GM21786 (cell line): ENCODE data around the gene FRMD4A.

Experiments used
- ATAC-seq: cut with Tn5 transposase; IDR thresholded peaks from one replicate; pipeline ENCODE4 v1.9.1; 2021; ENCODE audit not compliant: unreplicated experiment

FRMD4A gene

DNA sequence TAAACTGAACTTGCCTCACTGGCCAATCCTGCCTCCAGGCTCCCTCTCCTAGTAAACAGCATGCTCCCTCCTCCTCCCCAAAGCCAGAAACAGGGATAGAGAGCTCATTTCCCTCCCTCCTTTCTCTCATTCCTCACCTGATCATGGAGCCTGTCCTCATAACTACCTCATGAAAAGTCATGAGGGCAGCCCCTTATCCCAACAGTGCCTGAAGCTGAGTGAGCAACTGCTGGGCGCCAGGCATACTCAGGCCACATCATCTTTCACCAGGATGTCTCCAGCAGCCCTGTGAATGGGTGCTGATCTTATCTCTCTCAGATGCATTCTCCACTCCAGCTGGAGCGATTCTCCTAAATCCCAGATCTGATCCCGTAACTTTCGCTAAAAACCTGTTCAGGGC lies 436.8 kb downstream of the FRMD4A start:
- no peak for ATAC-seq

- no peak for ATAC-seq
Measured at GRCh38 chr10:13892871-13893270, 437.9 kb downstream of the FRMD4A start.

GRCh38 chr10:13892001-13892491 lies 438.7 kb downstream of the FRMD4A start:
- ATAC-seq, result no peak

- no peak for ATAC-seq
Measured at GRCh38 chr10:13891128-13892000, 439.4 kb downstream of the FRMD4A start.

DNA sequence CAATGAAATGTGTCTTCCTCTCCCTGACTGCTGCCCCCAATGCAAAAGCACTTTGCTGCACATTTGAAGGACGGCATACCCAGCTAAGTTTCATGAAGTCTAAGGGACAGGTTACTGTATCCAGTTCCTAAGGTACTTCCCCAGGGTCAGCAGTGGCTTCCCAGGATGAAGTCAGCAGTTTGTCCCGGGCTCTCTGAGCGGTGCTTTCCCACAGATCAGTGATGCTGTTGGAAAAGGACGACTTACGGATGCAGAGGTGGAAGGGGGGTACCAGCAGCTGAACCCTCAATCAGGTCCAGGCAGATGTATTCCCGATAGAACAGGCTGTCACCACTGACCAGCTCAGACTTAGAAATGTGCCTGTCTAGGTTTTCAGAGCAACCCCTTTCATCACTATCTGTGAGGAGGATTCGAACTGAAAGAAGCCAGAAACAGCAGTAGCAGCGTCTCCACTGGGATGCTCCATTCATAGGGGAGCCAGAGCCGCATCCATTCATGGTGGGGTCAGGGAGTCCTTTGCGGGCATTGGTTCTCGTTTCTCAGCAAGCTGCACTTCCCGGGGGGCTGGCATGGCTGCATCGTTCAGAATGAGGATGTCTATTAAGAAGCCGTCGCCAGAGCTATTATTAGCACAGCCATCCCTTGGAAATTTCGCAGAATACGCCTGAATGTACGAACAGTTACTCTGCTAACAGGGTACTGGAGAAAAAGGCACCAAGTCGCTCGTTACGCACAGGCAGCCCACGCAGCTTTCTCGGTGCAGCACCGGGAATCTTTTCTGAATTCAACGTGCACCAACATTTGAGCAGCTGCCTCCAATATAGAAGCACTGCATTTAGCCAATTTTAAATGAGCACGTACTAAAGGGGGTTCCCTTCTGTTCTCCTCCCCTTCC lies 440.2 kb downstream of the FRMD4A start:
- ATAC-seq, result no peak

DNA sequence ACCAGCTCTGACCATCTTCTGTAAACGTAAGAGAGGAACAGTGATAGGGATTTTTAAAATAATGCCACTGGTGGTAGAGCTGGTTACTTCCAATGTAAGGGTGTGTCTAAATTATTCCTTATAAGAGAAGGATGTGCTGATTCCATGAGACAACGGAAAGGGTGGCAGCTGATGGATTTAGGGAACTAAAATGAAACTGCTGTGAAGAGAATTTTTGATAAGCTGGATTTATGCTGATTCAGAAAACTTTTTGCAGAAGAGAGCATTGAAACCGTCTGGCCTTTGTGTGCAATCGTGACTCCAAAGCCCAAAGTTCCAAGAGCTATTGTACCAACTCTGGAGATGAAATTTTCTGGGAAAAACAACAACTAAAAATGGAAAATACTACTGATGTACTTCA lies 443.0 kb downstream of the FRMD4A start:
- ATAC-seq, result no peak

DNA sequence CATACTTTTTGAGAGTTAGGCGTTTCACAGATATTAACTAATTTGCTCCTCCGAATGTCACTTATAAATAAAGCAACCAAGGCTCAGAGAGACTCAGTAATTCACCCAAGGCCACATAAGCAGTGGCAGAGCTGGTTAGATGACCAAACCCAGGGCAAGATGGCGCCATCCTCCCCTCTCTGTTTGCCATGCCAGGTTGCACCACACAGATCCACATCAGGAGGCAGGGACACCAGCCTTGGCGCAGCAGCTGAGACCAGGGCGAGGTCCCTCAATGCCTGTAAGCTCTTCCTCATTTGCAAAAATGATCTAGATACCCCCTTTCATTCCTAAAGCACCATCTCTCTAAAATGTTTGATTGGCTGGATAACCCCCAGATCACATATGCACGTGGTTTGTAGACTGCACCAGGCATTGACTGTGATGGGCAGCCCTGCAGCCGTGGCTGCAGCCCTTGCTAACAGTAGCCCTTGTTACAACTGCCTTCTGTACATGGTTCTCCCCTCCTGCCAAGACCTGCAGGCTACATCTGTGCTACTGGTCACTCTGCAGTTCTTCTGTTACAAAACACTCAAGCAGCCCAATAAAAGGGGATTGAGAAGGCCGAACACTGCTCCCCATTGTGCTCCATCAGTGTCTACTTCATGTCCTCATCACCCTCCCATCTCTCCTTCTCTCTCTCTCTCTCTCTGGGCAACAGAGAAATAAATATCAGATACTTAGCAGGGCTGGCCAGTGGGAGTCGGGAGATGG lies 445.3 kb downstream of the FRMD4A start:
- no peak for ATAC-seq

- ATAC-seq, result no peak
Measured at GRCh38 chr10:13883636-13884444, 446.9 kb downstream of the FRMD4A start.

- no peak for ATAC-seq
Measured at GRCh38 chr10:13882119-13882711, 448.5 kb downstream of the FRMD4A start.

DNA sequence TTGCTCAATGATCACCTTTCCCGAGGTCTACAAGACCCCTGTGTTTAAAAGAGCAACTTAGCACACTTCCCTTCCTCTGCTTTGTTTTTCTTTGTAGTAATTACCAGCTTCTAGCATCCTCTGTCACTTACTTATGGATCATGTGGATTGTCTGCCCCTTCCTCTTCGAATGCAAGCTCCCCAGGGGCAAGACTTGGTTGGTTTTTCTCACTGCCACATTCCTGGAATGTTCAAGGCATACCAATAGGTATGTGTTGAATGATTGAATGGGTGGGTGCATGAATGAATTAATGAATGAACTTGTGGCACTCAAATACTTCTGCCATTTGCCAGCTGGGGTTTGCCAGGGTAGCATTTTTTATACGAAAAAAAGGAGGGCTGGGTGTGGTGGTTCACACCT lies 450.0 kb downstream of the FRMD4A start:
- no peak for ATAC-seq

GRCh38 chr10:13877154-13877909 lies 453.4 kb downstream of the FRMD4A start:
- no peak for ATAC-seq

GRCh38 chr10:13873196-13873595 lies 457.5 kb downstream of the FRMD4A start:
- ATAC-seq, result peak; percentile 50

GRCh38 chr10:13872411-13872810 lies 458.3 kb downstream of the FRMD4A start:
- no peak for ATAC-seq

DNA sequence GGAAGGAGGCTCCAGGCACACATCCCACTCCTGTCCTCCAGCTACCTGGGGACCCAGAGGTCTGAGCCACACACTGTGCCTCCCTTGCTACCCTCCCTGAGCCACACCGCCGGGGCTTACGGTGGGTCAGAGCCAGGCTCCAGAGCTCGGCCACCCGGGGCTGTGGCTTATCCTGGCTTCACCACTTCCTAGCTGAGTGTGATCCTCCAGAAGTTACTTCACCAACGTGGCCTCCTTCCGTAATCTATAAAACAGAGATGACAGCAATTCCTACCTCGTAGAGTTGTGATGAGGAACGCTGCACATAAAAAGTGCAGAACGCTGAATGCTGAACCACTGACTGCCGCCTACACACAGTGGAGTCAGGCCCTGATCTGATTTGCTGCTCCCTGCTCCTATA lies 458.9 kb downstream of the FRMD4A start:
- ATAC-seq, result no peak

DNA sequence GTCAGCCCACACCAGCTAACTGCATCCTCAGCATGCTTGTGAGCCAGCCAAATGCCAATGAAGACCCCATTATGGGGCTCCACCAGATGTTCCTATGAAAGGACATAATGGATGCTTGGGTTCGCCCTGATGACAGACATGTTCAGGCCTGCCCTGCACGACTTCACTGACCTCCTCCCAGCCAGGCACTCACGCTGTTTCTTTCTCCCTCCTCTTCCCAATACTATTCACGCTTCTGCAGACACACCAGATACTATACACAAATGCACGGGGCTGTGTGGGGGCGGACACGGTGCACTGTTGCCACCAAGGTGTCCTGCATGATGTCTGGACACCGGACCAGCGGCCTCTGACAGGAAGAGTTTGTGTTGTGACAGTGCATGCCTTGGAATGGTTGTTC lies 459.7 kb downstream of the FRMD4A start:
- no peak for ATAC-seq

GRCh38 chr10:13869295-13869664 lies 461.4 kb downstream of the FRMD4A start:
- ATAC-seq, result no peak

DNA sequence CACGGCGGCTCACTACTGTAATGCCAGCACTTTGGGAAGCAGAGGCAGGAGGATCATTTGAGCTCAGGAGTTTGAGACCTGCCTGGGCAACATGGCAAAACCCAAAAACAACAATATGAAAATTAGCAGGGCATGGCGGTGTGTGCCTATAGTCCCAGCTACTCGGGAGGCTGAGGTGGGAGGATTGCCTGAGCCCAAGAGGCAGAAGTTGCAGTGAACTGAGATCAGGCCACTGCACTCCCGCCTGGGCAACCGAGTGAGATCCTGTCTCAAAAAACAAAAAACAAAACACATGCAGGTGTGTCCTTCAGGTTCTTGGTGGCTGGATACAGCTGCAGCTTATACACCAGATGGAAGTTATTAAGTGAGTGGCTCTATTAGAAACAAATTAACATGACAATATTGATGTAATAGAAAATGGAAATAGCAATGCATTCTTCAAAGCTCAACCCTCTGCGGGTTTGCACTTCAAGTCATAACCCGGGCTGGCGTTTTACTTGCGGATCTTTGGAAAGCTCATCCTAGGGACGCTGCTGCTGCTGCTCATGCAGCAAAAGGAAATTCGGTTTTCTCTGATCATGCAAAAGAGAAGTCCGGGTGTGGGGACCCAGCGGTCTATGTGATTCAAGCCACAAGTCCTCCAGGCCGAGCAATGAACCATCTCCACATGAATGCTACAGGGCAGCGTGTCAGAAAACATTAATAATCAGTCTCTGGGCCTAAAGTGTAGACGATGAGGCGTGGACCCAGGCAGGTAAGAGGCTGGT lies 462.0 kb downstream of the FRMD4A start:
- ATAC-seq, result no peak

DNA sequence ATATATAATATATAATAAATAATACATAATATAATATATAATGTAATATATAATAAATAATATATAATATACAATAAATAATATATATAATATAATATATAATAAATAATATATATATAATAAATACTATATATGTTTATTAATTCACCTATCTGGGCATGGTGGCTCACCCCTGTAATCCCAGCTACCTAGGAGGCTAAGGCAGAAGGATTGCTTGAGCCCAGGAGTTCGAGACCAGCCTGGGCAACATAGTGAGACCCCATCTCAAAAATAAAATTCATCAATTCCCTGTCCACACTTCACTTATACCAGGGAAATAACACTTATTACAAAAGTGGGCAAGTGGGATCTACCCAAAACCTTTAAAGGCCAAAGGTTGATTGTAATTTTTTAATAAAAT lies 462.9 kb downstream of the FRMD4A start:
- ATAC-seq, result no peak
